HK-2 (cell line): ENCODE results near the gene PHACTR4.
A peak's percentile ranks its signal among the peaks of the same experiment; 100 is the strongest.
"Not testable (repeated sequence)": the region's sequence is repeated elsewhere in the genome, so short reads cannot be mapped to it uniquely, and the experiment has no call there.

ENCODE experiments used
- DNase-seq: peaks from one replicate; pipeline ENCODE4 v3.0.0-alpha.2; 2018; ENCODE audit not compliant: unreplicated experiment

Gene PHACTR4

DNA sequence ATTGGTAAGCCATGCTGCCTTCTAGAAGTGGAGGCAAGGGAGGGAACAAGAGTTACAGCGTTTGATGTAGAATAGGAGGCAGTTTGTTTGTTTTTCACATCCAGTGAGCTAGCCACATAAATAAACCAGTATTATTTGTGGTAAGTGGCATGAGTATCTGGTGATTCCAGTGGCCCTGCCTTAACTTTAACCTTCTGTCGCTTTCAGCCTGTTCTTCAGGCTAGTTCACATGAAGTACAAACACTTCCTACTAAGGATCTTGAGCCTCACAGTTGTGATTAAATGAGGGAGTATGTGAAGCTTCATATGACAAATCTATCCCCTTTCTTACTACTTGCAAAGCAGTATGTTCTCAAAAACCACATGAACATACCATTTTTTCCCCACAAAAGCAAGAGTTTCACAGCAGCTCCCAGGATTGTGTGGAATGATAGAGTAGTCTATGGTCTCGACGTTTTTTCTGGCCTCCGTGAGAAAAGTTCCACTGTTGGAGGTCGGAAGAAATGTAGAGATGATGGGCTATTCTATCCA lies 59.5 kb downstream of the PHACTR4 start:
- no peak for DNase-seq

- no peak for DNase-seq
Measured at GRCh38 chr1:28436211-28436769, 66.8 kb downstream of the PHACTR4 start.

- peak; percentile 76 for DNase-seq
Measured at GRCh38 chr1:28437264-28437923, 67.9 kb downstream of the PHACTR4 start.

DNA sequence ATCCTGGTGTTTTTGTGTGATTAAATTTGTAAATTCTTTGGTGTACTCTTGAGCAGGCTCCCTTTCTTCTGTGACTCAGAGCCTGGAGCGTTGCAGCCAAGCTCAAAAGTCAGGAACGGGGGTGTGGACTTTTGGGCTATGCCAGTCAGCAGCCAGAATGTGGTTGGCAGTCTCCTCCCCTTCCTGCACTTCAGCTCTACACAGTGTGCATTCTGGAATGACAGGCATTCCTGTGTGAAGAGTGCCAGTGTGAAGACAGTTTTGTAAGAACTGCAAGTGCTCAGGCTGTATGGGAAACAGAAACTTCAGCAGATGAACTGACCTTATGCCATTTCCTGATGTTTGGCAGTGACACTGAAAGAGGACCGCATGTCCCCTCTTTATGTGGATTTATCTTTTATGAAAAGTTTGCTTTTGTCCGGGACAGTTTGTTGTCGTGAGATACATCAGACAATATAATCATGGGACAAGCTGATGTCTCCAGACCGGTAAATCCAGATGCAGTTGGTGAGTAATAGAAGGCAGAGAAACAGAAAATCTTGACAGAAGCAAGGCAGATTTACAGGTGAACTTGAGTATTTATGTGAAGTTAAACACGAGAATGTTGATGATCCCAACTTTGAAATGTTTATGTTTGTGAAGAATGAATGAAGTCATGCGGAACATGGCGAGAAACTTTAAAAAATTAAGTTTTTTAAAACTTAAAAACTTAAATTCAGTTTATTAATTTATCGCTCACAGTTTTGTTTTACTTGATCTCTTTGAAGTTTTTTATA lies 68.6 kb downstream of the PHACTR4 start:
- DNase-seq, result peak; percentile 88

DNA sequence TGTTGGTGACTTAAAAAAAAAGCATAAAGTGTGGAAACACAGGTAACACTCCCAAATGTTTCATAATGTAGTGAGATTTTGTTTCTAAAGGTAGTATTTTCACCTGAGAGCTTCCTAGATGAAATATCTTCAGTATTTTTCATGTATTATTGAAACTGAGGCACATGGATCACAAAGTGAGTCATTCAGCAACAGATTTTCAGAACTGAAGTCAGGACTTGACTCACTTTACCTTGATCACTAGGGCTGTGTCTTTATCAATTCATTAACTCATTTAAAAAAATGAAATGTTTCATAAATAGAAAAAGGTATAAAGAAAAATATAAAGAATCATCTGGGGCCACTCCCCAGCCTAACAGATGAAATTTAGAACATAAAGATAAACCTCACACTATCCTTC lies 69.8 kb downstream of the PHACTR4 start:
- DNase-seq, result no peak

DNA sequence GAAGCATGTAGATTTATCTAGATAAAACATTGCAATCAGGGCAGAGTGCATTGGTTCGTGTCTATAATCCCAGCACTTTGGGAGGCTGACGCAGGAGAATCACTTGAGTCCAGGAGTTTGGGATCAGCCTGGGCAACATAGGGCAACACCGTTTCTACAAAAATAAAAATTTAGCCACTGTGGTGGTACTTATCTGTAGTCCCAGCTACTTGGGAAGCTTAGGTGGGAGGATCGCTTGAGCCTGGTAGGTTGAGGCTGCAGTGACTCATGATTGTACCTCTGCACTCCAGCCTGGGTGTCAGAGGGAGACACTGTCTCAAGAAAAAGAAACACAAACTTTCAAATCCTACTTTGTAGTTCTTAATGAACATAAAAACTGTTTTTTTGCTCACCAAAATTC lies 72.1 kb downstream of the PHACTR4 start:
- no peak for DNase-seq

DNA sequence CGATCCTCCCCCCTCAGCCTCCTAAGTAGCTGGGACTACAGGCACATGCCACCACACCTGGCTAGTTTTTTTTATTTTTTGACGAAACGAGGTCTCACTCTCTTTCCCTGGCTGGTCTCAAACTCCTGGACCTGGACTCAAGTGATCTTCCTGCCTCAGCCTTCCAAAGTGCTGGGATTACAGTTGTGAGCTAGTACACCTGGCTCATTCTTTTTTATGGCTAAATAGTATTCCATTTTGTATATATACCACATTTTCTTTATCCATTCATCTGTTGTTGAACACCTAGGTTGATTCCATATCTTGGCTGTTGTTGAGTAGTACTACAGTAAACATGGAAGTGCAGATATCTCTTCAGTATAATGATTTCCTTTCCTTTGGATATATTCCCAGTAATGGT lies 74.0 kb downstream of the PHACTR4 start:
- no peak for DNase-seq

GRCh38 chr1:28447679-28448078 lies 78.1 kb downstream of the PHACTR4 start:
- DNase-seq, result no peak

DNA sequence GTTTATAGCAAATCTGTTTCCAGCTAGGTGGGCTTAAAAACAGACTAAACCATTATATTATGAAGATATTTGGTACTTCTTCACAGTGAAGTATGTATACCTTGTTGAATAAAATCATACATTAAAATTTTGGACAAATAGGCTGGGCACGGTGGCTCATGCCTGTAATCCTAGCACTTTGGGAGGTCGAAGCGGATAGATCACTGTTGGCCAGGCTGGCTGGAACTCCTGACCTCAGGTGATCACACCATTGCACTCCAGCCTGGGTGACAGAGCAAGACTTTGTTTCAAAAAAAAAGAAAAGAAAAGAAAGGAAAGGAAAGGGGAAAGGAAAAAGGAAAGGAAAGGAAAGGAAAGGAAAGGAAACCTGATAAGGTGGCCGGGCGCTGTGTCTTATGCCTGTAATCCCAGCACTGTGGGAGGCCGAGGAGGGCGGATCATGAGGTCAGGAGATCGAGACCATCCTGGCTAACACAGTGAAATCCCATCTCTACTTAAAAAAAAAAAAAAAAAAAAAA lies 78.6 kb downstream of the PHACTR4 start:
- DNase-seq, result not testable (repeated sequence)

DNA sequence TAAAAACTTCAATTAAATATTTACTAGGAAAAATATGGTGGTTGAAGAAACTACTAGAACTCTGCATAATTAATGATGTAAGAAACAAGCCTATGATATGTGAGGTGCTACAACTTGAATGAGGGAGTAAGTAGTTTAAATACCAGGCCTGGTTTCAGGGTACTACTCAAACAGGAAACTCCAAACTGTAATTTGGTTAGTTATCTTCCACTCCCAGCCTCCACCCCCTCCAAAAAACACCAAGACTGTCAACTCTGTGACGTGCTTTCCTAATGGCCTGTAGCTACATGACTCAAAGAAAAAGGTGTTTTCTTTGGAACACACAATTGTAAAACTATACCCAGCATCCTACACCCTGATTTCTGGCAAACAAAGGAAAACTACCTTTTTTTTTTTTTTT lies 80.4 kb downstream of the PHACTR4 start:
- DNase-seq, result no peak

GRCh38 chr1:28450561-28450960 lies 81.0 kb downstream of the PHACTR4 start:
- no peak for DNase-seq

DNA sequence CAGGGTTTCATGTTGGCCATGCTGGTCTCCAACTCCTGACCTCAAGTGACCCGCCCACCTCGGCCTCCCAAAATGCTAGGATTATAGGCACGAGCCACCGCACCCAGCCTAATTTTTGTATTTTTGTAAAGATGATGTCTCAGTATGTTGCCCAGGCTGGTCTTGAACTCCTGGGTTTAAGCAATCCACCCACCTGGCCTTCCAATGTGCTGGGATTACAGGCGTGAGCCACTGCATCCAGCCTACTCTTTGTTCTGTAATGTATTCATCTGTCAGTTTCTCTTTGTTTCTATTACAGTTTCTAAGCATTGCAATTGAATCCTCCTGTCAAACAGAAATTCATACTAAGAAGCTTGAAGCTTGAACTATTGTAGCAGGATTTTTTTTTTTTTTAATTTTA lies 81.5 kb downstream of the PHACTR4 start:
- DNase-seq, result no peak

DNA sequence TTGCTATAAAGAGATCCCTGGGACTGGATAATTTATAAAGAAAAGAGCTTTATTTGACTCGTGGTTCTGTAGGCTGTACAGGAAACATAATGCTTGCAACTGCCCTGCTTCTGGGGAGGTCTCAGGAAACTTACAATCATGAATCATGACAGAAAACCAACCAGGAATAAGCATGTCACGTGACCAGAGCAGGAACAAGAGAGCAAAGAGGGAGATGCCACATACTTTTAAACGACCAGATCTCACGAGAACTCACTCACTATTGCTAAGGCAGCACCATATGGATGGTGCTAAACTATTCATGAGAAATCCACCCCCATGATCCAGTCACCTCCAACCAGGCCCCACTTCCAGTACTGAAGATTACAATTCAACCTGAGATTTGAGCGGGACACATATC lies 86.5 kb downstream of the PHACTR4 start:
- DNase-seq, result peak; percentile 16

DNA sequence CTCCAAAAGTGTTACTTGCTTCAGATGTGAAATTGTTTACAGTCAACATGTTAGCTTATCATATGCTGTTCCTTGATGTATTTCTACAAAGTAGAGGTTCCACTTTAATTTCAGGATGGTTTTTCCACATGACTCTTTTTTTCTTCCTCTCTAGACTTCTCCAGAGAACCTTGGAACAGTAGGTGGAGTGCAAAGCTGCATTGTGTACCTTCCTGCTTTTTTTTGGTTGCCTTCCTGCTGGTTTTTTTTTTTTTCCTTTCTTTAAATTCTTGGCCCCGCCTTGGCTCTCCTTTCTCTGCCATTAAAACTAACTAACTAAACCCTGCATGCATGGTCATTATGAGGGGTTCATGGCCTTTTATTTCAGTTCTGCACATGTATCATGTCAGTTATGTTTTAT lies 88.1 kb downstream of the PHACTR4 start:
- DNase-seq, result no peak

DNA sequence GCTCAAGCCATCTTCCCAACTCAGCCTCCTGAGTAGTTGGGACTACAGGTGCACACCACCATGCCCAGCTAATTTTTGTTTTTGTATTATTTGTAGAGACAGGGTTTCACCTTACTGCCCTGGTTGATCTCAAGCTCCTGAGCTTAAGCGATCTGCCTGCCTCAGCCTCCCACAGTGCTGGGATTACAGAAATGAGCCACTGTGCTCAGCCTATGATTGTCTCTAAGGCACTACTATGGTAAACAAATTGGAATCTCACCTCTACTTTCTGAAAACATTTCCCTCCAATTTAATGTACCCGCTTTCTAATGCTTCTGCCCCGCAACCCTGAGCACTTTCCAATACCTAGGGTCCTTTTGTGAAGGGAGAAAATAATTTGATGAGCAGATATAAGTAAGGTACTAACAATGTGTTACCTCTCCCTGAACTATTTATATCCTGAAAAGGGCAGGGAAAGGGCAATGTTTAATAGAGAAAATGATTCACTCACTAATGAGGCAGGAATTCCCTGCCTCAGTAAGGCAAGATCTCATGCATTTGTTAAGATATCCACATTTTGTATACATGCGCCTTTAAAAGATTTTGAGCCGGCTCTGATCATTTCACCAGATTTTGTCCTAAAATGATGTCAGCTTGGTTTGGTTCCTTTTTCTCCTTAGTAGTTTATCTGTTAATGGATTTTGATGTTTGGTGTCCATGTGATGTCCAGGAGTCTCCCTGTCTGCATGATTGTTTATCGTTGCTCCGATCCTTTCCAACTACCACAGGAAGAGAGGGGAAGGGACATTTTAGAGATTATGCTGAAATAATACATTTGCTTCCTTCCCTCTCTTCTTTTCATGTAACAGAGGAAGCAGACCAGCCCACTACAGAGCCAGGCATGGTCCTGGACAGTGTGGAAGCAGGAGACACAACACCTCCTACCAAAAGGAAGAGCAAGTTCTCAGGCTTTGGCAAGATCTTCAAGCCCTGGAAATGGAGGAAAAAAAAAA lies 89.0 kb downstream of the PHACTR4 start:
- DNase-seq, result no peak

- no peak for DNase-seq
Measured at GRCh38 chr1:28466226-28466778, 96.8 kb downstream of the PHACTR4 start.

DNA sequence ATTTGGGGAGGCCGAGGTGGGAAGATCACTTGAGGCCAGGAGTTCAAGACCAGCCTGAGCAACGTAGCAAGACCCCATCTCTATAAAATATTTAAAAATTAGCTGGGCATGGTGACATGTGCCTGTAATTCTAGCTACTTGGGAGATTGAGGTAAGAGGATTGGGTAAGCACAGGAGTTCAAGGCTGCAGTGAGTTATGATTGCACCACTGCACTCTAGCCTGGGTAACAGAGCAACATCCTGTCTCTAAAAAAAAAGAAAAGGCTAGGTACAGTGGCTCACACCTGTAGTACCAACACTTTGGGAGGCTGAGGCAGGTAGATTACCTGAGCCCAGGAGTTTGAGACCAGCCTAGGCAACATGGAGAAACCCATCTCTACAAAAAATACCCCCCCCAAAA lies 100.6 kb downstream of the PHACTR4 start:
- DNase-seq, result no peak

DNA sequence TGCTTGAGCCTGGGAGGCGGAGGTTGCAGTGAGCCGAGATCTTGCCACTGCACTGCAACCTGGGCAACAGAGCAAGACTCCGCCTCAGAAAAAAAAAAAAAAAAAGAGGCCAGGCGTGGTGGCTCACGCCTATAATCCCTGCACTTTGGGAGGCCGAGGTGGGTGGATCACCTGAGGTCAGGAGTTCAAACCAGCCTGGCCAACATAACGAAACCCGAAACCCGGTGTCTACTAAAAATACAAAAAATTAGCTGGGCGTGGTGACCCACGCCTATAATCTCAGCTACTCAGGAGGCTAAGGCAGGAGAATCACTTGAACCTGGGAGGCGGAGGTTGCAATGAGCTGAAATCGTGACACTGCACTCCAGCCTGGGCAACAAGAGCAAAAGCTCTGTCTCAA lies 110.0 kb downstream of the PHACTR4 start:
- DNase-seq, result not testable (repeated sequence)

DNA sequence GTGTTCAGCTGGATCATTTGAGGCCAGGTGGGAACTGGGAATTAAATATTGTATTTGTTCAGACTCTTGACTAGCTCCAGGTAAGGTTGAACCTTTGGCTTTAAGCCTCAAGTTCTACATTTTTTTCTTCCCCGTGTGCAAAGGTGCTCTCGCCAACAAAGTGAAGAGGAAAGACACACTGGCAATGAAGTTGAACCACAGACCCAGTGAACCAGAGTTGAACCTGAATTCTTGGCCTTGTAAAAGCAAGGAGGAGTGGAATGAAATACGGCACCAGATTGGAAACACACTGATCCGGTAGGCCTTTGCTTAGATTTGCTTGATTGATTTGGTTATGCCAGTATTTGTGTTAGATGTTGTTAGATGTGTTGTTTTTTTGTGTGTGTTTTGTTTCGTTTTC lies 110.8 kb downstream of the PHACTR4 start:
- no peak for DNase-seq

- DNase-seq, result no peak
Measured at GRCh38 chr1:28482138-28482537, 112.6 kb downstream of the PHACTR4 start.

- no peak for DNase-seq
Measured at GRCh38 chr1:28482702-28483101, 113.2 kb downstream of the PHACTR4 start.
